Prostate gland (tissue), 2 donors: ENCODE measurements around the gene CDC42BPB.

Source experiments
- POLR2A ChIP-seq: fragments of 450-650 bp; IDR thresholded peaks from one replicate; pipeline ENCODE4 v1.6.1; 2016; ENCODE audit warnings: antibody characterized with exemption, mild to moderate bottlenecking
- TF ChIP-seq, protein P1 (sequence below), 4 experiments: fragments of 200-600 bp in 2 of 4; fragments of 450-650 bp in 2 of 4; sonication (generic) in 2 of 4; IDR thresholded peaks; 1 replicate in 3 of 4; 2 replicates in 1 of 4; pipeline ENCODE4 v1.5.1; 2016 to 2019; ENCODE audit warnings: antibody characterized with exemption in 4 of 4, mild to moderate bottlenecking in 2 of 4, moderate library complexity in 2 of 4

DNA sequence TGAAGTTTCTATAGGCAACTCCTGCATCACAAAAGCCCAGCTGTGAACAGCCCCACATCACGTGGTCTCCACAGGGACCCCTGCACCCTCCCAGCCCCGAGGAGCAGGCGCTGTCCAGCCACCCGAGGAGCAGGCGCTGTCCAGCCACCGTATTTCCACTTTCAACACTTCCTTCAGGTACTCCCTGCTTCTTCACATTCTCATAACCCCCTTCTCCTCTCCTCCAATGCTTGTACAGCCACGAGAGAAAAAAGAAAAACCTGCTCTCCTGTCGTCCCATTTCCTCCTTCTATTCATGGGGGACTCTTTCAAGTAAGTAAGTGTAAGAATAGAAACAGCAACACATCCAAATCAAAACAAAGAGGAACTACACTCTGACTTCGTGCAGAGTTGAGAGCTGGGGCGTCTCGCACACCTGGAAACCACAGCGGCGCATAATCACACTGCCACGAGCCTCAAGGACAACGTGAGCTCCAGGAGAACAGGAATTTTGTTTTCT lies 11.9 kb downstream of the CDC42BPB start:
- no peak for TF ChIP-seq POLR2A
- TF ChIP-seq, protein P1, sequence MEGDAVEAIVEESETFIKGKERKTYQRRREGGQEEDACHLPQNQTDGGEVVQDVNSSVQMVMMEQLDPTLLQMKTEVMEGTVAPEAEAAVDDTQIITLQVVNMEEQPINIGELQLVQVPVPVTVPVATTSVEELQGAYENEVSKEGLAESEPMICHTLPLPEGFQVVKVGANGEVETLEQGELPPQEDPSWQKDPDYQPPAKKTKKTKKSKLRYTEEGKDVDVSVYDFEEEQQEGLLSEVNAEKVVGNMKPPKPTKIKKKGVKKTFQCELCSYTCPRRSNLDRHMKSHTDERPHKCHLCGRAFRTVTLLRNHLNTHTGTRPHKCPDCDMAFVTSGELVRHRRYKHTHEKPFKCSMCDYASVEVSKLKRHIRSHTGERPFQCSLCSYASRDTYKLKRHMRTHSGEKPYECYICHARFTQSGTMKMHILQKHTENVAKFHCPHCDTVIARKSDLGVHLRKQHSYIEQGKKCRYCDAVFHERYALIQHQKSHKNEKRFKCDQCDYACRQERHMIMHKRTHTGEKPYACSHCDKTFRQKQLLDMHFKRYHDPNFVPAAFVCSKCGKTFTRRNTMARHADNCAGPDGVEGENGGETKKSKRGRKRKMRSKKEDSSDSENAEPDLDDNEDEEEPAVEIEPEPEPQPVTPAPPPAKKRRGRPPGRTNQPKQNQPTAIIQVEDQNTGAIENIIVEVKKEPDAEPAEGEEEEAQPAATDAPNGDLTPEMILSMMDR (IDR thresholded peaks at IDR 0.05), result no peak
